ENCODE measurements around the gene SLC35E4.
A peak's percentile ranks its signal among the peaks of the same experiment; 100 is the strongest.
"Not testable (repeated sequence)": the region's sequence is repeated elsewhere in the genome, so short reads cannot be mapped to it uniquely, and the experiment has no call there.

The SLC35E4 gene

GRCh38 chr22:30635273-30636225 lies at the start of gene SLC35E4:
Gene SLC35E4, plus strand, starts transcription at chr22:30635781. Its CDS starts 670 bp downstream, at chr22:30636451.
- DNase-seq: peak; percentile 79

GRCh38 chr22:30586414-30586813 lies 49.2 kb upstream of the SLC35E4 start:
- no peak for DNase-seq

- no peak for DNase-seq
Measured at GRCh38 chr22:30591191-30591587, 44.4 kb upstream of the SLC35E4 start.

GRCh38 chr22:30591588-30592359 lies 43.8 kb upstream of the SLC35E4 start, which contains the start of gene PES1:
Gene PES1, minus strand, starts transcription at chr22:30591910. Its CDS starts 77 bp downstream, at chr22:30591833.
- DNase-seq: peak; percentile 99

GRCh38 chr22:30592360-30592713 lies 43.2 kb upstream of the SLC35E4 start:
- not testable (repeated sequence) for DNase-seq

GRCh38 chr22:30596199-30596598 lies 39.4 kb upstream of the SLC35E4 start:
- DNase-seq: no peak

- DNase-seq: no peak
Measured at GRCh38 chr22:30596886-30597285, 38.7 kb upstream of the SLC35E4 start.

GRCh38 chr22:30598986-30599385 lies 36.6 kb upstream of the SLC35E4 start:
- DNase-seq: no peak

- DNase-seq: no peak
Measured at GRCh38 chr22:30600921-30601320, 34.7 kb upstream of the SLC35E4 start.

- no peak for DNase-seq
Measured at GRCh38 chr22:30601464-30601863, 34.1 kb upstream of the SLC35E4 start.

- no peak for DNase-seq
Measured at GRCh38 chr22:30602049-30602448, 33.5 kb upstream of the SLC35E4 start.

GRCh38 chr22:30603801-30604200 lies 31.8 kb upstream of the SLC35E4 start:
- no peak for DNase-seq

- DNase-seq: no peak
Measured at GRCh38 chr22:30604723-30605122, 30.9 kb upstream of the SLC35E4 start.

- no peak for DNase-seq
Measured at GRCh38 chr22:30605449-30606110, 30.0 kb upstream of the SLC35E4 start.

- no peak for DNase-seq
Measured at GRCh38 chr22:30606455-30607299, 28.9 kb upstream of the SLC35E4 start, which contains the start of gene TCN2. Gene TCN2, plus strand, starts transcription at chr22:30607174. Its CDS starts 158 bp downstream, at chr22:30607332.

GRCh38 chr22:30607300-30607930 lies 28.2 kb upstream of the SLC35E4 start:
- no peak for DNase-seq

GRCh38 chr22:30607939-30608338 lies 27.6 kb upstream of the SLC35E4 start:
- no peak for DNase-seq

GRCh38 chr22:30609260-30610185 lies 26.1 kb upstream of the SLC35E4 start:
- DNase-seq: no peak

GRCh38 chr22:30610299-30610698 lies 25.3 kb upstream of the SLC35E4 start:
- no peak for DNase-seq

GRCh38 chr22:30611197-30611596 lies 24.4 kb upstream of the SLC35E4 start:
- no peak for DNase-seq
